GM10847 (cell line): Measurements from ENCODE around the gene MRPL12.

Source experiments
- POLR2A ChIP-seq: IDR thresholded peaks from 2 replicates; pipeline ENCODE4 v1.6.1; 2011; ENCODE audit not compliant: insufficient read length; ENCODE audit errors: extremely low read depth

The MRPL12 gene

DNA sequence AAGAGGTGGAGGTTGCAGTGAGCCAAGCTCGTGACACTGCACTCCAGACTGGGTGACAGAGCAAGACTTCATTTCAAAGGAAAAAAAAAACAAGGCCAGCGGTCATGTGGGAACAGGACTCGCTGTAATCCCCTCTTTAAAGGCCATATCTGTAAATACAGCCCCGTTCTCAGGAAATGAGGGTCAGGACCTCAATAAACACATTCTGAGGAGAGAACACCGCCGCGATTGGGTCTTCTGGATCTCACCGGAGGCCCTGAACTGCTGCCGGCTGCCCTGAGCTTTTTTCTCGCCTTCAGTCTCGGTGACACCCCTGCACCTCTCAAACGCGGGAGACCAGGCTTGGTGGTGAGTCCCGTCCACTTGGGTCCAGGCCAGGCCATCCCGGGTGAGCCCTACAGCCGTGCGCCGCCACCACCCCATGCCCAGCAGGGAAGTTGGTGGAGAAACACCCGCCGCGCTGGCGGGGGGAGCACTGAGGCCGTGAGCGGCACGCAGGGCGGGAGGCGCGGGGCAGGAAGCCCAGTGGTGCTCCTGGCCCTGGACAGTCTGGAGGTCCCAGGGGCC lies 37.3 kb downstream of the MRPL12 start:
- no peak for TF ChIP-seq POLR2A

GRCh38 chr17:81741049-81741593 lies 38.0 kb downstream of the MRPL12 start:
- no peak for TF ChIP-seq POLR2A

DNA sequence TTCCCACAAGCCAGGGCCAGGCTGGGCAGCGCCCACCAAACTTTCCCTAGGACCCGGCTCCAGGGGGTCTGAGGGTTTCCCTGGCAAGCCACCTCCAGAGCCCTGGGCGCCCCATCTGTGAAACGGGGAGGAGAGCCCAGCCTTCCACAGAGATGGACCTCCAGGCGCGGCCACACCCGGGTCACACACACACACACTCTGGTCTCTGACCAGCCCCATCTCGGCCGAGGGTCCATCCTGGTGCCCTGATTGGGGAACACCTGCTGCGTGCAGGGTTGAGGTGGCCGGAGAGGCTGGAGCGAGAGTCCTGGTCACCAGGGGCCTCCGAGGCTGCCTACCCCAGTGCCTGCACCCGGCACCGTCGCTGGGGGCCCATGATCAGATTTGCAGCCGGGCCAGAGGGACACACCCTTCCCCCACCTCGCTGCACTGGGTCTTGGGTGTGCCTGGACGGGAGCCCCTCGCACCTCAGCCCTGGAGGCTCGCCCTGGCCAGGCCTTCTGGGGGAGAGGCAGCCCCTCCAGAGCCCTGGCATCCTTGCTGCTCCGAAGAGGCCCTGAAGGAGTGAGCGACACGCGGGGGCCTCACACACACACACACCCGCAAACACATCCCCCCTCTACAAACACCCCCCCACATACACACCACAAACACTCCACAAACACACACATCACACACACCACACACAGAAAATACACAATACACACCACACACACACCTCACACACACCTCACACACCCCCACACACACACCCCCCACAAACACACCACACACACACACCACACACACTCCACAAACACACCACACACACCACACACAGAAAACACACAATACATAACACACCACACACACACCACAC lies 38.7 kb downstream of the MRPL12 start:
- TF ChIP-seq POLR2A: no peak
